Esophagus muscularis mucosa (tissue), 3 donors: ENCODE data around the gene LCNL1.

ENCODE experiments used
- CTCF ChIP-seq, 3 experiments: fragments of 200-600 bp in 2 of 3; fragments of 450-650 bp in 1 of 3; sonication (generic) in 2 of 3; IDR thresholded peaks; one replicate each; pipeline ENCODE4 v1.5.1; 2017 to 2019; ENCODE audit warnings: antibody characterized with exemption in 3 of 3, mild to moderate bottlenecking in 2 of 3, moderate library complexity in 1 of 3
- EP300 ChIP-seq: sonication (generic); formaldehyde crosslinking; IDR thresholded peaks from one replicate; pipeline ENCODE4 v1.6.1; 2017; ENCODE audit warnings: antibody characterized with exemption

- TF ChIP-seq EP300, result no peak
- TF ChIP-seq CTCF (IDR thresholded peaks at IDR 0.05), result no peak
These were observed 27.4 kb upstream of the LCNL1 start for GRCh38 chr9:136955202-136955942.
